ENCODE data around the gene SCN3A.

The SCN3A gene

GRCh38 chr2:165112133-165112573 is 91.7 kb downstream of the SCN3A start:
- DNase-seq: no peak

GRCh38 chr2:165110394-165110793 is 93.5 kb downstream of the SCN3A start:
- DNase-seq: no peak

DNA sequence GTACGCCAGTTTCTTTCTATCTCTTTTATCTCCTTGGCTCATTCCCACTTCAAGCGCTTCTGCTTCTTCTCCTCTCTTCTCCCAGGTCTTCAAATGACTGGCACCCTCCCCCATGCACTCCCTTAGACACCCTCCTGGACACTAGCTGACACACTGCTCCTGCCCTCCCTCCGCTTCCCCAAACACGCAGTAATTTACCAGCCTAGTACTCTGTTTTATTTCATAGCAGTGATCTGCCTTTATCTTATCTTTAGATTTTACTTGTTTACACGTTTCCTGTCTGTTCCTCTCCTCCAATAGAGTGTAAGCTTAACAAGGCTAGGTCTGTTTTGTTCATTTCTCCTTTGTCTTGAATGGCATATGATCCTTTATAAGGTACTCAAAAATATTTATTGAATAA is 93.9 kb downstream of the SCN3A start:
- DNase-seq: no peak

DNA sequence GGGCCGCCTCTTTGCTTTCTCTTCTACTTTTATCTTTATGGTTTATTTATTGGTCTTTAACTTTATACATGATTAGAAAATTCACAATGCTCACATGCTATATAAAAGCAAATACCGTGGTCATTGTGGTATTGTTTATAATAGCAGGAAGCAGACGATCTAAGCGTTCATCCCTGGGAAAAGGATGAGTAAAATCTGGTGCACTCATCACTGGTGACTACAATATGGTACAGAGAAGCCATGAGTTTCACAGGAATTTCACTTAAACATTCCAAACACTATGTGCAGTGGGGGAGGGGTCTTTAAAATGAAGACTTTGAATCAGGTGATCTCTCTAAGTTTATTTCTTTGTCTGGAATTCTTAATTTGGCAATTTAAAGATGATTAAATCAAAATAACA is 97.9 kb downstream of the SCN3A start:
- no peak for DNase-seq

- no peak for DNase-seq
These were observed 115.6 kb downstream of the SCN3A start for GRCh38 chr2:165087933-165088901.

- no peak for DNase-seq
These were observed 117.5 kb downstream of the SCN3A start for GRCh38 chr2:165086337-165086736.

GRCh38 chr2:165083326-165083725 is 120.5 kb downstream of the SCN3A start:
- no peak for DNase-seq

GRCh38 chr2:165082479-165082878 is 121.4 kb downstream of the SCN3A start:
- no peak for DNase-seq

DNA sequence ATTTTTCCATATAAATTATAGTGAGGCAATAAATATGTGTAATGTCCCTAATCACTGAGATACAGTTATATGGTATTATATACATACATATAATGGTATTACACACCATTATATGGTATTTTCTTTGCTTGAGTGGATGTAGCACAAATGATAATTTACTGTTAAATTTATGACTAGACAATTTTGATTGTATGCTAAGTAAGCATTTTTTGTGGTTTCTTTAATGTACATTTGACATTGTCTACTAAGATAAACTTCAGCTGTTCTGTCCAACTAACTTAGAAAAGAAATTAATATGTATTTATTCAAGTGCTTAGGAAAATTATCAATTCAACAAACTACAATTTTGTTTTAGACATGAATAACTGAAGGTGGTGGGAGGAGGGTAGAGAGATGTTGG is 122.6 kb downstream of the SCN3A start:
- no peak for DNase-seq

GRCh38 chr2:165079432-165079831 is 124.4 kb downstream of the SCN3A start:
- no peak for DNase-seq

GRCh38 chr2:165078913-165079312 is 124.9 kb downstream of the SCN3A start:
- no peak for DNase-seq

DNA sequence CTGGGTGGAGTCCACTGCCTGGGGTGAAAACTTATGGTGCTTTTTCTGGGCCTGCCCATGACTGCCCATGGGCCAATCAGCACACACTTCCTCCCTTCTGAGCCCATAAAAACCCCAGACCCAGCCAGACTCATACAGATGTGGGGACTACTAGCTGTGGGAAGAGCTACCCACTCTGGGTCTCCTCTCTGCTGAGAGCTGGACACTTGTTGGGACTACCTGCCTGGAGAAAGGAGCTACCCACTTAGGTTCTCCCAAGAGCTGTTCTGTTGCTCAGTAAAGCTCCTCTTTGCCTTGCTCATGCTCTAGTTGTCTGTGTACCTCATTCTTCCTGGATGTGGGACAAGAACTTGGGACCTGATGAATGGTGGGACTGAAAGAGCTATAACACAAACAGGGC is 129.0 kb downstream of the SCN3A start:
- no peak for DNase-seq

DNA sequence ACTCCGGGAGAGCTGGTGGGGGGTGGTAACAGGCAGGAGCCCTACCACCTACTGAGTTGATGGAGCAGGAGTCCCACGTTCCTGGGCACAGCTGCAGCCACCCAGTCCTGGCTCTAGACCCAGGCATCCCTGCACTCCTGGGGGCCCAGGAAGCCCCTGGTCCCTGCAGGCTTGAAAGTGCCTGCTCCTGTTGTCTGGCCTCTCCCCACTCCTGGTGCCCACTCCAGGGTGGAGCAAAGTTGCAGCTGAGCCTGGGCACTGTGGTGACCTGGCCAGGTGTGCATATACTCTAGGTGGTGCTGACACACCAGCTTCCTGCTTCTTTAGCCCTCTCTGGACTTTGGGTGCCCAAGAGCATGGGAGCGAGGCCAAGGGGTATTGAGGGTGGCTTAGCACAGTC is 129.5 kb downstream of the SCN3A start:
- DNase-seq: no peak

- DNase-seq: no peak
These were observed 133.8 kb downstream of the SCN3A start for GRCh38 chr2:165070076-165070475.

GRCh38 chr2:165069151-165069550 is 134.7 kb downstream of the SCN3A start:
- DNase-seq: no peak

GRCh38 chr2:165068487-165068757 is 135.4 kb downstream of the SCN3A start:
- no peak for DNase-seq

GRCh38 chr2:165067643-165068486 is 136.0 kb downstream of the SCN3A start:
- DNase-seq: no peak

DNA sequence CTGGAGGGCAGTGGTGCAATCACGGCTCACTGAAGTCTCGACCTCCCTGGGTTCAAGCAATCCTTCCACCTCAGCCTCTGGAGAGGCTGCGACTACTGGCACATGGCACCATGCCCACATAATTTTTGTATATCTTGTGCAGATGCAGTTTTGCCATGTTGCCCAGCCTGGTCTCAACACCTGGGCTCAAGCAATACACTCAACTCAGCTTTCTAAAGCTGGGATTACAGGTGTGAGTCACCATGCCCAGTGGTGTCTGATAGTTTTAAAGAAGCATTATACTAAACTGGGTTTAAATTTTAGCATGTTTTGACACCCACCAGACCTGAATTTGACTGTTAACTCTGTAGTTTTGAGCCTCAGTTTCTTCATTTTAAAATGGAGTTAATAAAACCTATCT is 139.1 kb downstream of the SCN3A start:
- no peak for DNase-seq

- no peak for DNase-seq
These were observed 143.4 kb downstream of the SCN3A start for GRCh38 chr2:165060411-165060810.

DNA sequence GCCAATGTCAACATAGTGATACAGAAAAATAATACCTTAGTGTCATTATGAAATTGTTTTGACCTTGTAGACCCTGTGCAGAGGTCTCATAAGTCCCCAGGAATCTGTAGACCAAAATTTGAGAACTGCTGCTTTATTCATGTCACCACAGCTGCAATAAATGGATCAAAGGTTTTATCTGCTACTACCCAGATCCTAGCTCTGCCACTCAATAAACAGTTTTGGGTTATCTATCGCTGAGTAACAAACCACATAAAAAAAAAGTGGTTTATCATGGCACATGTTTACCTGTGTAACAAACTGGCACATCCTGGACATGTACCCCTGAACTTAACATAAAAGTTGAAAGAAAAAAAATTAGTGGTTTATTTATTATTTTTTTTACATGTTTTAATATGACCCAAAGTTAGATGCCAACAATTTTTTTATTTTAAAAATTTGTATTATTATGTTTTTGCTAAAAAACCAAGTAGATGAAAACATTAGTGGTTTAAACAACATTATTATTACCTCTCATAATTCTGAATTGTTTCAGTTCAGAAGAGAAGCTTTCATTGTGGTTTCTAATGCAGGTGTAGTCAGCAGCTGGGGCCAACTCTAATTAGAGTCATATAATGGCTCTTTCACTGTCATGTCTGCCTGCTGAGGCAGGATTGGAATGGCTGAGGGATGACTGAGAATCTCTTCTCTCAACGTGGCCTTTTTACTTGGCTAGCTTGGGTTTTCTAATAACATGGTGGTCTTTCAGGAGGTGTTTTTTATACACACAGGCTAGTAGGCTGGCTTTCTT is 145.2 kb downstream of the SCN3A start:
- no peak for DNase-seq

DNA sequence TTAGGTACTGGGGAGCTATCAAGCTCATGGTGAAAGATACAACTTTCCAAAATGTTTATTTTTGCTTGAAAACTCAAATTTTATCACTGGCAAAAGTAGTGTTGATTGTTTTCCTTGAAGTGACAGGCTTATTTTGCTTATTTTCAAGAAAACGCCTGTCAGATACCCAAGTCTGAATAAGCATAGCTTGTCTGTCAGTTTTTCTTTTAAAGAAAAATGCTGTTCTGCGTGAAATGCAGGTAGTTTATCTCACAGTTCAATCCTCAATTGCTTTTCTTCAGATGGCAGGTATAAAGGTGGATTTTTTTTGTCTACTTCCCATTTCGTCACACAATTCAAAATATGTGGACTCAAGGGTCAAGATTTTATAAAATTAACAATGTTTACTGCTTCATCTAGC is 145.9 kb downstream of the SCN3A start:
- DNase-seq: no peak

DNA sequence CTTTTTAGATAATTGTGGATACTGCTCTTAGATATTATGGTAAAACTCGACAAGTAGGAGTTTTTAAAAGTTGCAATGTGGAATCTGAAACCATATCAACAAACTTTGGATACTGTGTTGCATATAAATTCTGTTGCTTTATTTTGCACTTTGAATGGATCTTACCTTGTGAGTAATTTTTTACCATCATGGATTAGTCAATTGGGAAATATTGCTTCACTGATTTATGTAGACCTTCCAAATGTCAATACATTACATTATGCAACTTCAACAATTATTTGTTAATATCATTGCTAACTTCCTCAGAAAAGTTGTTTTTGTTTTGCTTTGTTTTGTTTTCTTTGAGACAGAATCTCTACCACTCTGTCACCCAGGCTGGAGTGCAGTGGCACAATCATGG is 146.5 kb downstream of the SCN3A start:
- DNase-seq: no peak

DNA sequence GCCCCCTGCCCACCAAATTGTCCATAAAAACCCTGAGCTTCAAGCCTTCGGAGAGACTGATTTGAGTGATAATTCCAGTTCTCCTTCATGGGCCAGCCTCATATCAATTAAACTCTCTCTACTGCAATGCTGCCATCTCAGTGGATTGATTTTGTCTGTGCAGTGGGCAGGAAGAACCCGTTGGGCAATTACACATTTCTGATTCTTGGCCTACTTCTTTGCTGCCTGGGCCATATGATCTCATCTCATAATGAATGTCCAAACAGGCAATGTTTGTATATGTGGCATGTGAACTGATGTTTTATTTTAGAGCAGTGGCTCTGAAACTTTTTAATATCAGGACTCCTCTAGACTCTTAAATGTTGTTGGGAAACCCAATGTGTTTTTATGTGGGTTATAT is 147.3 kb downstream of the SCN3A start:
- no peak for DNase-seq

Data from suppressor macrophage (primary cell).